H9 (cell line): ENCODE data around the gene MAP3K2. TPM values are rescaled to one million over a fixed set of nuclear protein-coding genes. Genes with fewer than 3 reads are reported as not detected.

Source experiments
- DNase-seq: peaks from one replicate; pipeline ENCODE4 v3.0.0-alpha.2; 2017
- H2AFZ ChIP-seq: one replicate; pipeline ENCODE4 v1.6.1; 2013; ENCODE audit warnings: mild to moderate bottlenecking, low read length, control low read depth, moderate library complexity
- H2AK5ac ChIP-seq: 2 replicates; pipeline ENCODE4 v1.6.1; 2013; ENCODE audit warnings: low read length, control low read depth, mixed read lengths; ENCODE audit not compliant: insufficient read length
- H2BK120ac ChIP-seq: one replicate; pipeline ENCODE4 v1.6.1; 2013; ENCODE audit warnings: low read depth, mild to moderate bottlenecking, low read length, control low read depth, inconsistent platforms; ENCODE audit not compliant: poor library complexity, severe bottlenecking
- H2BK12ac ChIP-seq: 2 replicates; pipeline ENCODE4 v1.6.1; 2013; ENCODE audit warnings: low read length, control low read depth, mixed read lengths, low read depth; ENCODE audit not compliant: insufficient read length
- H2BK15ac ChIP-seq: 2 replicates; pipeline ENCODE4 v1.6.1; 2013; ENCODE audit warnings: low read depth, low read length, control low read depth
- H2BK20ac ChIP-seq: one replicate; pipeline ENCODE4 v1.6.1; 2013; ENCODE audit warnings: low read depth, mild to moderate bottlenecking, low read length, control low read depth, inconsistent platforms; ENCODE audit not compliant: poor library complexity, severe bottlenecking
- H2BK5ac ChIP-seq: 2 replicates; pipeline ENCODE4 v1.6.1; 2013; ENCODE audit warnings: low read length, control low read depth, mixed read lengths; ENCODE audit not compliant: insufficient read length
- H3K14ac ChIP-seq: 2 replicates; pipeline ENCODE4 v1.6.1; 2013; ENCODE audit warnings: low read length, control low read depth; ENCODE audit not compliant: insufficient read depth
- H3K18ac ChIP-seq: 2 replicates; pipeline ENCODE4 v1.6.1; 2013; ENCODE audit warnings: low read depth, mild to moderate bottlenecking, mixed read lengths, low read length, control low read depth; ENCODE audit not compliant: insufficient read length
- H3K23ac ChIP-seq: 2 replicates; pipeline ENCODE4 v1.6.1; 2013; ENCODE audit warnings: low read length, control low read depth, mixed read lengths, low read depth; ENCODE audit not compliant: insufficient read length
- H3K23me2 ChIP-seq: 2 replicates; pipeline ENCODE4 v1.6.1; 2013; ENCODE audit warnings: low read depth, mild to moderate bottlenecking, mixed read lengths, low read length, control low read depth; ENCODE audit not compliant: insufficient read length, poor library complexity, severe bottlenecking
- H3K27ac ChIP-seq: 2 replicates; pipeline ENCODE4 v1.5.1; 2013; ENCODE audit warnings: low read length, control low read depth, mixed read lengths, low read depth; ENCODE audit not compliant: insufficient read length
- H3K27me3 ChIP-seq: 2 replicates; pipeline ENCODE4 v1.6.1; 2013; ENCODE audit warnings: low read length, control low read depth, inconsistent platforms; ENCODE audit not compliant: insufficient read depth
- H3K4ac ChIP-seq: 2 replicates; pipeline ENCODE4 v1.6.1; 2013; ENCODE audit warnings: low read depth, mild to moderate bottlenecking, control low read depth, inconsistent platforms, low read length, moderate library complexity
- H3K4me1 ChIP-seq: 2 replicates; pipeline ENCODE4 v1.6.1; 2013; ENCODE audit warnings: low read length, control low read depth, inconsistent platforms; ENCODE audit not compliant: insufficient read depth
- H3K4me2 ChIP-seq: 2 replicates; pipeline ENCODE4 v1.6.1; 2013; ENCODE audit warnings: low read length, control low read depth, mixed read lengths; ENCODE audit not compliant: insufficient read length, insufficient read depth
- H3K56ac ChIP-seq: 2 replicates; pipeline ENCODE4 v1.6.1; 2013; ENCODE audit warnings: low read depth, mild to moderate bottlenecking, mixed read lengths, low read length, control low read depth; ENCODE audit not compliant: insufficient read length
- H3K79me1 ChIP-seq: 2 replicates; pipeline ENCODE4 v1.6.1; 2013; ENCODE audit warnings: low read depth, mild to moderate bottlenecking, moderate library complexity, low read length, control low read depth, inconsistent platforms; ENCODE audit not compliant: insufficient read depth, poor library complexity, severe bottlenecking
- H3K79me2 ChIP-seq: 2 replicates; pipeline ENCODE4 v1.6.1; 2013; ENCODE audit warnings: low read length, control low read depth, inconsistent platforms; ENCODE audit not compliant: insufficient read depth
- H3K9ac ChIP-seq: 2 replicates; pipeline ENCODE4 v1.6.1; 2013; ENCODE audit warnings: low read length, control low read depth, mixed read lengths; ENCODE audit not compliant: insufficient read length; ENCODE audit errors: extremely low read depth
- H3K9me3 ChIP-seq: one replicate; pipeline ENCODE4 v1.6.1; 2013; ENCODE audit warnings: low read depth, low read length, inconsistent platforms; ENCODE audit not compliant: control insufficient read depth
- H3T11ph ChIP-seq: one replicate; pipeline ENCODE4 v1.6.1; 2013; ENCODE audit warnings: mild to moderate bottlenecking, low read length, control low read depth, inconsistent platforms
- H4K20me1 ChIP-seq: one replicate; pipeline ENCODE4 v1.6.1; 2013; ENCODE audit not compliant: control insufficient read depth, insufficient read length, insufficient read depth
- H4K5ac ChIP-seq: 2 replicates; pipeline ENCODE4 v1.6.1; 2013; ENCODE audit warnings: low read depth, mild to moderate bottlenecking, mixed read lengths, low read length, control low read depth; ENCODE audit not compliant: insufficient read length
- H4K8ac ChIP-seq: replicated peaks from 2 replicates; pipeline ENCODE4 v1.6.1; 2013; ENCODE audit warnings: low read length, control low read depth, mixed read lengths, low read depth; ENCODE audit not compliant: insufficient read length
- H4K91ac ChIP-seq: 2 replicates; pipeline ENCODE4 v1.6.1; 2013; ENCODE audit warnings: low read depth, mild to moderate bottlenecking, moderate library complexity, mixed read lengths, low read length, control low read depth; ENCODE audit not compliant: insufficient read length
- H3K27ac Mint-ChIP-seq, 3 experiments: 2 replicates in 2 of 3; 3 replicates in 1 of 3; pipeline ENCODE4 v1.8.0; 2020 to 2021; ENCODE audit warnings: mixed read lengths in 3 of 3, mild to moderate bottlenecking in 1 of 3, moderate library complexity in 1 of 3
- H3K27me3 Mint-ChIP-seq: 2 replicates; pipeline ENCODE4 v1.8.0; 2021; ENCODE audit warnings: low read depth, mild to moderate bottlenecking, moderate library complexity, mixed read lengths
- H3K36me3 Mint-ChIP-seq, 3 experiments: 2 replicates in 2 of 3; 3 replicates in 1 of 3; pipeline ENCODE4 v1.8.0; 2020 to 2021; ENCODE audit warnings: low read depth in 3 of 3, mixed read lengths in 3 of 3; ENCODE audit not compliant: insufficient read depth in 1 of 3
- H3K4me1 Mint-ChIP-seq, 2 experiments: 2 replicates each; pipeline ENCODE4 v1.8.0; 2020; ENCODE audit warnings: mixed read lengths in 2 of 2
- H3K4me3 Mint-ChIP-seq, 2 experiments: 2 replicates in 1 of 2; 3 replicates in 1 of 2; pipeline ENCODE4 v1.8.0; 2020 to 2021; ENCODE audit warnings: mild to moderate bottlenecking in 2 of 2, mixed read lengths in 2 of 2, moderate library complexity in 1 of 2
- H3K9me3 Mint-ChIP-seq, 2 experiments: 2 replicates in 1 of 2; 3 replicates in 1 of 2; pipeline ENCODE4 v1.8.0; 2020; ENCODE audit warnings: mild to moderate bottlenecking in 2 of 2, mixed read lengths in 2 of 2, moderate library complexity in 1 of 2
- CTCF ChIP-seq: fragments of 200-600 bp; sonication (generic); conservative IDR thresholded peaks from 3 replicates; pipeline ENCODE4 v1.8.0; 2021; ENCODE audit warnings: antibody characterized with exemption, mild to moderate bottlenecking
- WGBS: extraction: QIAGEN DNeasy Blood & Tissue Kit; methylation state at CpG from one replicate; pipeline ENCODE4 v1.1.7; 2013; ENCODE audit warnings: missing lambda C conversion rate, low lambda C conversion rate, mixed read lengths; ENCODE audit not compliant: insufficient read length; ENCODE audit errors: extremely low coverage; 5-methylcytosine and 5-hydroxymethylcytosine counted together
- total RNA-seq: library from RNA; stranded (reverse); gene quantifications from 2 replicates; pipeline ENCODE4 v1.2.1, GENCODE V29; 2021

Gene MAP3K2
- total RNA-seq, 1 experiment from 2014 or later, result 25.8 TPM

GRCh38 chr2:127373362-127374083 is 14.3 kb downstream of the MAP3K2 start:
- no peak overlapping the region for H2BK12ac ChIP-seq
- no peaks in the 10 kb centered on the region for H3K4me1 ChIP-seq
- H2AFZ ChIP-seq, result no peak overlapping the region
- no peak overlapping the region for H3K9ac ChIP-seq
- H4K20me1 ChIP-seq, result no peaks in the 10 kb centered on the region
- no peak overlapping the region for H3K14ac ChIP-seq
- H3K36me3 Mint-ChIP-seq, result peaks cover 50 to 84% (median 55%) of the 10 kb centered on the region in 3 experiments
- peaks cover 64 to 69% of the 10 kb centered on the region in 2 experiments for H3K9me3 Mint-ChIP-seq
- no peak overlapping the region for H3K18ac ChIP-seq
- no peak overlapping the region for H2BK120ac ChIP-seq
- H3K9me3 ChIP-seq, result peaks cover 35% of the 10 kb centered on the region
- no peak overlapping the region for H3K23ac ChIP-seq
- H2BK20ac ChIP-seq, result no peak overlapping the region
- H3K56ac ChIP-seq, result no peak overlapping the region
- no peak overlapping the region for H4K5ac ChIP-seq
- WGBS, result no CpG with 5 or more reads among the region's 5 CpGs
- no peak overlapping the region for H3K4ac ChIP-seq
- no peaks in the 10 kb centered on the region for H3K27me3 Mint-ChIP-seq
- H3K27ac ChIP-seq, result no peak overlapping the region
- no peak for TF ChIP-seq CTCF
- H4K91ac ChIP-seq, result no peak overlapping the region
- H3K27me3 ChIP-seq, result no peaks in the 10 kb centered on the region
- H2BK5ac ChIP-seq, result no peak overlapping the region
- no peak overlapping the region for H4K8ac ChIP-seq
- no peak overlapping the region for H3T11ph ChIP-seq
- no peak overlapping the region for H3K4me2 ChIP-seq
- no peak overlapping the region for H3K4me3 Mint-ChIP-seq
- no peaks in the 10 kb centered on the region for H3K79me1 ChIP-seq
- H2BK15ac ChIP-seq, result no peak overlapping the region
- H3K4me1 Mint-ChIP-seq, result peaks cover 4 to 5% of the 10 kb centered on the region in 2 experiments; a peak in 2 of 4 replicates
- no peaks in the 10 kb centered on the region; the same call in 1 of the 2 replicates for H3K79me2 ChIP-seq
- no peak overlapping the region for H3K27ac Mint-ChIP-seq
- DNase-seq, result no peak
- H3K23me2 ChIP-seq, result no peaks in the 10 kb centered on the region
- H2AK5ac ChIP-seq, result no peak overlapping the region
